Duodenal mucosa (tissue), 2 donors: ENCODE data around the gene PDZD2.

Experiments
- H3K27ac ChIP-seq: one replicate; pipeline ENCODE4 v1.7.0; 2013; ENCODE audit warnings: low read depth, low read length
- H3K27me3 ChIP-seq, 2 donors: one replicate each; pipeline ENCODE4 v1.7.0; 2013; ENCODE audit warnings: low read length in 2 of 2, control low read depth in 1 of 2; ENCODE audit not compliant: insufficient read depth in 2 of 2, control insufficient read depth in 1 of 2
- H3K36me3 ChIP-seq, 2 donors: one replicate each; pipeline ENCODE4 v1.7.0; 2013; ENCODE audit warnings: low read length in 2 of 2, control low read depth in 1 of 2; ENCODE audit not compliant: insufficient read depth in 2 of 2, control insufficient read depth in 1 of 2
- H3K4me1 ChIP-seq, 2 donors: one replicate each; pipeline ENCODE4 v1.7.0; 2013; ENCODE audit warnings: low read length in 2 of 2, control low read depth in 1 of 2; ENCODE audit not compliant: insufficient read depth in 2 of 2, control insufficient read depth in 1 of 2
- H3K4me3 ChIP-seq, 2 donors: one replicate each; pipeline ENCODE4 v1.7.0; 2013; ENCODE audit warnings: low read length in 2 of 2, low read depth in 1 of 2
- H3K9ac ChIP-seq, 2 donors: one replicate each; pipeline ENCODE4 v1.7.0; 2013; ENCODE audit warnings: low read length in 2 of 2, low read depth in 1 of 2
- H3K9me3 ChIP-seq, 2 donors: one replicate each; pipeline ENCODE4 v1.7.0; 2013; ENCODE audit warnings: low read length in 2 of 2, control low read depth in 1 of 2; ENCODE audit not compliant: control insufficient read depth in 1 of 2

PDZD2 gene

GRCh38 chr5:32144378-32145207 is 505.7 kb downstream of the PDZD2 start:
- Histone ChIP-seq H3K9me3 (no peaks in the 10 kb centered on the region), H3K4me3 (no peak overlapping the region), H3K4me1 (peaks cover 11 to 18% of the 10 kb centered on the region in 2 donors), H3K36me3 (peaks cover 0 to 4% of the 10 kb centered on the region in 2 donors), H3K27ac (no peak overlapping the region), H3K9ac (no peak overlapping the region), H3K27me3 (no peaks in the 10 kb centered on the region)

- no peaks in the 10 kb centered on the region for H3K9me3 ChIP-seq
- peaks cover 11 to 18% of the 10 kb centered on the region in 2 donors for H3K4me1 ChIP-seq
- no peak overlapping the region for H3K27ac ChIP-seq
- H3K27me3 ChIP-seq, result no peaks in the 10 kb centered on the region
- no peak overlapping the region for H3K9ac ChIP-seq
- no peak overlapping the region for H3K4me3 ChIP-seq
- peaks cover 0 to 4% of the 10 kb centered on the region in 2 donors for H3K36me3 ChIP-seq
These were observed 506.4 kb downstream of the PDZD2 start for GRCh38 chr5:32145378-32145777.

DNA sequence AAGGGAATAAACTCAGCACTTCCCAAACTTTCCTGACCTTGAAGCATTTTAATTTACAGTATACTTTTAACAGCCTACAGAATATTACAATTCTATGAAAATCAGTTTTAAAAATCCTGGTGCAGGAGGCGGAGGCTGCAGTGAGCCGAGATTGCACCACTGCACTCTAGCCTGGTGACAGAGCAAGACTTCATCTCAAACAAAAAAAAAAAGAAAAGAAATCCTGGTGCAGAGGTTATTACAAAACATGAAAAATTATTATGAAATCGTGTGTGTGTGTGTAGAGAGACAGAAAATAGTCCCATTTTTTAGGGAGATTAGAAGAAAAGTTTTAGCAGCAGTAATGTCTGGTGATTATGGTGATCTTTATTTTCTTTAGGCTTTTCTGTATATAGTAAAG is 508.3 kb downstream of the PDZD2 start:
- no peak overlapping the region for H3K9ac ChIP-seq
- H3K9me3 ChIP-seq, result no peaks in the 10 kb centered on the region
- no peak overlapping the region for H3K27ac ChIP-seq
- no peaks in the 10 kb centered on the region for H3K27me3 ChIP-seq
- peaks cover 11 to 18% of the 10 kb centered on the region in 2 donors for H3K4me1 ChIP-seq
- H3K36me3 ChIP-seq, result peaks cover 0 to 4% of the 10 kb centered on the region in 2 donors
- H3K4me3 ChIP-seq, result no peak overlapping the region

GRCh38 chr5:32147959-32148358 is 509.0 kb downstream of the PDZD2 start:
- Histone ChIP-seq H3K4me1 (peaks cover 11 to 21% of the 10 kb centered on the region in 2 donors), H3K4me3 (no peak overlapping the region), H3K27ac (no peak overlapping the region), H3K36me3 (peaks cover 0 to 4% of the 10 kb centered on the region in 2 donors), H3K27me3 (no peaks in the 10 kb centered on the region), H3K9me3 (no peaks in the 10 kb centered on the region), H3K9ac (no peak overlapping the region)

GRCh38 chr5:32150366-32150765 is 511.4 kb downstream of the PDZD2 start:
- Histone ChIP-seq H3K27ac (no peak overlapping the region), H3K9me3 (no peaks in the 10 kb centered on the region), H3K36me3 (peaks cover 0 to 4% of the 10 kb centered on the region in 2 donors), H3K4me1 (peaks cover 10 to 23% of the 10 kb centered on the region in 2 donors), H3K27me3 (no peaks in the 10 kb centered on the region), H3K4me3 (no peak overlapping the region), H3K9ac (no peak overlapping the region)

GRCh38 chr5:32151198-32151597 is 512.3 kb downstream of the PDZD2 start:
- Histone ChIP-seq H3K27ac (no peak overlapping the region), H3K27me3 (no peaks in the 10 kb centered on the region), H3K9me3 (no peaks in the 10 kb centered on the region), H3K36me3 (no peaks in the 10 kb centered on the region), H3K9ac (no peak overlapping the region), H3K4me1 (peaks cover 8 to 19% of the 10 kb centered on the region in 2 donors), H3K4me3 (no peak overlapping the region)

- no peak overlapping the region for H3K4me3 ChIP-seq
- no peaks in the 10 kb centered on the region for H3K9me3 ChIP-seq
- no peaks in the 10 kb centered on the region for H3K27me3 ChIP-seq
- H3K36me3 ChIP-seq, result no peaks in the 10 kb centered on the region
- H3K9ac ChIP-seq, result no peak overlapping the region
- no peak overlapping the region for H3K27ac ChIP-seq
- H3K4me1 ChIP-seq, result peaks cover 8 to 29% of the 10 kb centered on the region in 2 donors
These were observed 514.8 kb downstream of the PDZD2 start for GRCh38 chr5:32153723-32154122.

DNA sequence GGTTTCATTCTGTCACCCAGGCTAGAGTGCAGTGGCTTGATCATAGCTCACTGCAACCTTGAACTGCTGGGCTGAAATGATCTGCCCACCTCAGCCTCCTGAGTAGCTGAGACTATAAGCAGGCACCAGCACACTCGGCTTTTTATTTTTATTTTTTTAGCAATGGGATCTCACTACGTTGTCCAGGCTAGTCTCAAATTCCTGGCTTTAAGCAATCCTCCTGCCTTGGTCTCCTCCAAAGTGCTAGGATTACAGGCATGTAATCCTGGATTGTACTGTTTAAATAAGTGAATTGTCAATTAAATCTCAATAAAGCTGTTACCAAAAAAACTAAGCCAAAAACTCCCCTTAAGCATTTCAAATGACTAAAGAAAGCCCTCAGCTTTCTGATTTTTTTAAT is 516.3 kb downstream of the PDZD2 start:
- Histone ChIP-seq H3K27ac (no peak overlapping the region), H3K36me3 (no peaks in the 10 kb centered on the region), H3K9me3 (no peaks in the 10 kb centered on the region), H3K4me1 (peaks cover 11 to 29% of the 10 kb centered on the region in 2 donors), H3K9ac (no peak overlapping the region), H3K27me3 (no peaks in the 10 kb centered on the region), H3K4me3 (no peak overlapping the region)

GRCh38 chr5:32156635-32157034 is 517.7 kb downstream of the PDZD2 start:
- peaks cover 11 to 29% of the 10 kb centered on the region in 2 donors for H3K4me1 ChIP-seq
- H3K27me3 ChIP-seq, result no peaks in the 10 kb centered on the region
- H3K36me3 ChIP-seq, result no peaks in the 10 kb centered on the region
- H3K9me3 ChIP-seq, result no peaks in the 10 kb centered on the region
- H3K27ac ChIP-seq, result no peak overlapping the region
- H3K4me3 ChIP-seq, result no peak overlapping the region
- no peak overlapping the region for H3K9ac ChIP-seq

GRCh38 chr5:32157078-32157477 is 518.1 kb downstream of the PDZD2 start:
- Histone ChIP-seq H3K9ac (no peak overlapping the region), H3K9me3 (no peaks in the 10 kb centered on the region), H3K27me3 (no peaks in the 10 kb centered on the region), H3K27ac (no peak overlapping the region), H3K36me3 (no peaks in the 10 kb centered on the region), H3K4me3 (no peak overlapping the region), H3K4me1 (peaks cover 11 to 29% of the 10 kb centered on the region in 2 donors)
